GM10248 (cell line): Measurements from ENCODE around the gene WASF3.

Source experiments
- CTCF ChIA-PET: fragments of 300-600 bp; sonication (Branson Sonifier 250); formaldehyde crosslinking; extraction: SDS; loops from one replicate; lab custom pipeline; 2021; ENCODE audit warnings: antibody characterized with exemption; lab: Yijun Ruan, JAX
- POLR2A ChIA-PET: fragments of 350-650 bp; sonication (Branson Sonifier 250); formaldehyde crosslinking; extraction: SDS; loops from one replicate; lab custom pipeline; 2020; ENCODE audit warnings: antibody characterized with exemption; lab: Yijun Ruan, JAX
- DNase-seq: peaks from one replicate; pipeline ENCODE4 v3.0.0; 2012; ENCODE audit errors: extremely low spot score
- TF ChIP-seq, protein P1 (sequence below): IDR thresholded peaks from 2 replicates; pipeline ENCODE4 v1.5.1; 2012; ENCODE audit warnings: mild to moderate bottlenecking, low read depth; ENCODE audit errors: extremely low read depth, missing control alignments, control extremely low read depth

The WASF3 gene

DNA sequence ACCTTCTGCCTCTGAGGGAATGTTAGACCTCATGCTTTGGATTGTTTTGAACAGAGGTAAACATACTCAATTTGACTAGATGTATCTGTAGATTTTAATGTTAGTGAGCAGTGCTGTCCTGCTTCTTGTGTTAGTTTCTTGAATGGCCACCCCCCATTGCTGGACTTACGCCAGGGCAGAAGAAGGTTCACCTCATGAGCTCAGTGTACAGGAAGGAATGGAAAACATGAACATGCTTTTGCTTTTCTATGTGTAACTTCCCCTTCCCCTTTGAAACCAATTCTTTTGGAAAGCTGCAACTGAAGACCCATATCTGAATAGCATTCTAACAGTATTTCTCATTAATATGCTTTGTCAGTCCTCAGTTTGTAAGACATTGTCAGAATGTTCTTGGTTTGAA is 32.3 kb downstream of the WASF3 start:
- TF ChIP-seq, protein P1, sequence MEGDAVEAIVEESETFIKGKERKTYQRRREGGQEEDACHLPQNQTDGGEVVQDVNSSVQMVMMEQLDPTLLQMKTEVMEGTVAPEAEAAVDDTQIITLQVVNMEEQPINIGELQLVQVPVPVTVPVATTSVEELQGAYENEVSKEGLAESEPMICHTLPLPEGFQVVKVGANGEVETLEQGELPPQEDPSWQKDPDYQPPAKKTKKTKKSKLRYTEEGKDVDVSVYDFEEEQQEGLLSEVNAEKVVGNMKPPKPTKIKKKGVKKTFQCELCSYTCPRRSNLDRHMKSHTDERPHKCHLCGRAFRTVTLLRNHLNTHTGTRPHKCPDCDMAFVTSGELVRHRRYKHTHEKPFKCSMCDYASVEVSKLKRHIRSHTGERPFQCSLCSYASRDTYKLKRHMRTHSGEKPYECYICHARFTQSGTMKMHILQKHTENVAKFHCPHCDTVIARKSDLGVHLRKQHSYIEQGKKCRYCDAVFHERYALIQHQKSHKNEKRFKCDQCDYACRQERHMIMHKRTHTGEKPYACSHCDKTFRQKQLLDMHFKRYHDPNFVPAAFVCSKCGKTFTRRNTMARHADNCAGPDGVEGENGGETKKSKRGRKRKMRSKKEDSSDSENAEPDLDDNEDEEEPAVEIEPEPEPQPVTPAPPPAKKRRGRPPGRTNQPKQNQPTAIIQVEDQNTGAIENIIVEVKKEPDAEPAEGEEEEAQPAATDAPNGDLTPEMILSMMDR, result no peak
- ChIA-PET CTCF (no interaction called here), POLR2A (no interaction called here)
- DNase-seq, result no peak

DNA sequence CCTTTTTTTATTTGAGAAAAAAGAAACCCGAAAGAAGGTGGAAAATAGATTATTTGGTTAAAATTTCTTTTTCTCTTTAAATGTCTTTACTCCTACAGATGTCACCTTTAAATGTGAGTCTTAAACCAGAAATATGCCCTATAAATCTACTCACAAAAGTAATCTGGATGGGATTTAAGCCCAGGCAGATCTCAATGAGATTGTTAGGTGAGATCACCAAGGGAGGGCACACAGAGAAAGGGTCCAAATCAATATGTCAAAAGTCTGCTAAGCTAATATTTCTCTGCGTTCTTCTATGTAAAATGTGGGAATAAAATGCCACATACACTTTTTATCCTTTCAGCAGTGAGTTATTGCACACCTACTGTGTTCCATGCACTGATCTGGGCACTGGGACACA is 32.9 kb downstream of the WASF3 start:
- ChIA-PET POLR2A (no interaction called here), CTCF (no interaction called here)
- DNase-seq, result no peak
- TF ChIP-seq, protein P1, result no peak

DNA sequence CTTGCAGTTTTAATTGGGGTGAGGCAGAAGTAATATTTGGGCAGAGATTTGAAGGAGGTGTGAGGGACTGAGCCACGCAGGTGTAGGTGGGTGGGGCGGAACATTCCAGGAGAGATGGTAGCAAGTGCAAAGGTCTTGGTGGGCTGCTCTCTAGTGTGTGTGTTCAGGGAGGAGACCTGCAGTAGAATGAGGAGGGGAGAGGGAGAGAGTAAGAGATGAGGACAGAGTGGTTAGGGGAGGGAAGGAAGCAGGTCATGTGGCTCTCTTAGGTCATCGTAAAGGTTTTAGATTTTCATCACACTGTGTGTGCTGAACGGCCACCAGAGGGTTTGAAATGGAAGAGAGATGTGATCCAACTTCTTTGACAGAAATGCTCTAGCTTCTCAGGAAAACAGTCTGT is 33.5 kb downstream of the WASF3 start:
- TF ChIP-seq, protein P1, result no peak
- no peak for DNase-seq
- ChIA-PET CTCF (no interaction called here), POLR2A (no interaction called here)

DNA sequence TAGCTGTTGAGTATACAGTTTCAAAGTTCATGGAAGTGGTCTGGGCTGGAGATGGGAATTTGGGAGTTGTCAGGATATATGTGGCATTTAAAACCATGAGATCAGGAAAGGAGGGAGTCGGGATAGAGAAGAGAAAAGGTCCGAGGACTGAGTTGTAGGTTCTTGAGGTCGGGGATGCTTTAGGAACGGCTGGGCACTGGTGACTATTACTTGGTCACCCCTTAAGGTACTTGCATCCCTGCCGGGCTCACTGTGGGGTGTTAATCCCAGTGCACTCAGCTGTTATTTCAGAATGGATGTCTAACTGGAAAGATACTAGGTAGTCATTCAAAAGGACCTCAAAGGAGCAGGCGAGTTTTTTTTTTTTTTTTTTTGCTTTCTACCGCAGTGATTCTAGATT is 34.2 kb downstream of the WASF3 start:
- POLR2A ChIA-PET, result no interaction called here
- no peak for DNase-seq
- CTCF ChIA-PET, result interaction anchor here (0.7 kb wide), 1 partner anchor 9 kb away, joined by 3 read pairs; no protein-coding TSS in a partner anchor
- TF ChIP-seq, protein P1, result no peak

DNA sequence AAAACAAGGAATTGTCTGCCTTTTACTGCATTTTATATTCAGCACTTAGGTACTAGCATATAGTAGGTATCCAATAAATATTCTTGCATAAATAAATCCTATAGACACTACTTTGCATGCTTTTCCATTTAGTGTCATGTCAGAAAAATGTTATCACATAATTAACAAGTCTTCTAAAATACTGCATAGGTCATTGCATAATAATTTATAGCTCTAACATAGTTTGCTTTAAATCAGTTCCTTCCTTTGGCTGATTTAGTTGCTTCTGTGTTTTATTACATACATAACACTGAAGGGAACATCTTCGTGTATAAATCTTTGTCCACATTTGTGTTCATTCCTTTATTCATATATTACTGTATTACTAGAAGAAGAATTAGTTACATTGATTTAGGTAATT is 36.2 kb downstream of the WASF3 start:
- DNase-seq, result no peak
- TF ChIP-seq, protein P1, result no peak
- CTCF ChIA-PET, result no interaction called here
- POLR2A ChIA-PET, result no interaction called here

DNA sequence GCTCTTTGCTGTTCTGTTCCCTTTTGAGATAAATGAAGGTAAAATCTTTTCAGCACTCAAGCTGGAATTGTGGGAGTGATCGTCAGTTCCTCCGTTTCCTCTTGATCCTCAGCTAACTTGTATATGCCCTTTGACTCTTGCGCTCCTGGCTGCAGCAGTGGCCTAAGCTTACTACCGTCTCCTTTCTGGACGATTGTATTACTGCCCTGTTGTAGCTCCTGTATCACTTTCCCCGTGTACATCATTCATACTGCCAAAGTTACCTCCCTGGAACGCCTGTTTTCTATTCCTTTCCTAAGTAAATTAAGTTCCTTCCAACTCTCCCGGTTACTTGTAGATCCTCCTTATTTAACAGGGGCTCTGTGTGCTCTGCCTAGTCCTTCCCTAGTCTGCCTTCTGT is 36.9 kb downstream of the WASF3 start:
- ChIA-PET POLR2A (no interaction called here), CTCF (no interaction called here)
- TF ChIP-seq, protein P1, result no peak
- no peak for DNase-seq

DNA sequence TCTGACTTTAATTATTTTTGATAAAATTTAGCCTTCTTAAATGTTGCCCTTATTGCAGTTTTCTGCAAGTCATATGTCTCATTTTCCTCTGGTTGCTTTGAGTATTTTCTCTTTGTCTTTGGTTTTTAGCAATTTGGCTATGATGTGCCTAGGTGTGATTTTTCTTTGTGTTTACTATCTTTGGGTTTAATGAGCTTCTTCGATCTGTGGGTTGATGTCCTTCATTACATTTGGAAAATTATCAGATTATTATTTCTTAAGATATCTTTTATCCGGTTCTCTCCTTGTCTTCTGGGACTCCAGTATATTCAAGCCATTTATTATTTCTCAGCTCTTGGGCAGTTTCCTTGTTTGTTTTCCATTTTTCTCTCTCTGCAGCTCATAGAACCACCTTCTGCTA is 39.0 kb downstream of the WASF3 start:
- ChIA-PET CTCF (no interaction called here), POLR2A (no interaction called here)
- TF ChIP-seq, protein P1, result no peak
- DNase-seq, result no peak
